22Rv1 (cell line): ENCODE measurements around the gene RPLP1.

Source experiments
- CTCF ChIP-seq: fragments of 450-650 bp; IDR thresholded peaks from 2 replicates; pipeline ENCODE4 v1.5.1; 2017; ENCODE audit warnings: mild to moderate bottlenecking
- ZFX ChIP-seq: fragments of 450-650 bp; IDR thresholded peaks from 2 replicates; pipeline ENCODE4 v1.6.1; 2017; ENCODE audit warnings: antibody characterized with exemption, borderline replicate concordance

- TF ChIP-seq CTCF = no peak
- TF ChIP-seq ZFX = no peak
Measured at GRCh38 chr15:69500339-69500738, 47.7 kb downstream of the RPLP1 start.
